Mucosa of rectum (tissue), 2 donors: Measurements from ENCODE around the gene GCLC.

Source experiments
- H3K27ac ChIP-seq, 2 donors: one replicate each; pipeline ENCODE4 v1.7.0; 2013; ENCODE audit warnings: inconsistent platforms in 2 of 2, low read depth in 2 of 2, low read length in 2 of 2
- H3K27me3 ChIP-seq, 2 donors: one replicate each; pipeline ENCODE4 v1.7.0; 2013; ENCODE audit warnings: low read length in 2 of 2; ENCODE audit not compliant: control insufficient read depth in 2 of 2, insufficient read depth in 2 of 2
- H3K36me3 ChIP-seq, 2 donors: one replicate each; pipeline ENCODE4 v1.7.0; 2013; ENCODE audit warnings: low read length in 2 of 2; ENCODE audit not compliant: control insufficient read depth in 2 of 2, insufficient read depth in 2 of 2
- H3K4me1 ChIP-seq, 2 donors: one replicate each; pipeline ENCODE4 v1.7.0; 2013; ENCODE audit warnings: low read length in 2 of 2, mild to moderate bottlenecking in 1 of 2; ENCODE audit not compliant: control insufficient read depth in 2 of 2, insufficient read depth in 2 of 2
- H3K4me3 ChIP-seq, 2 donors: one replicate each; pipeline ENCODE4 v1.7.0; 2013; ENCODE audit warnings: low read length in 2 of 2
- H3K9ac ChIP-seq, 2 donors: one replicate each; pipeline ENCODE4 v1.7.0; 2013; ENCODE audit warnings: low read length in 2 of 2, low read depth in 1 of 2, mild to moderate bottlenecking in 1 of 2
- H3K9me3 ChIP-seq, 2 donors: one replicate each; pipeline ENCODE4 v1.7.0; 2013; ENCODE audit warnings: low read length in 2 of 2; ENCODE audit not compliant: control insufficient read depth in 2 of 2
- donor health status: healthy.
- donor health status: Normal muscosa, but diverticular disease.

The GCLC gene

DNA sequence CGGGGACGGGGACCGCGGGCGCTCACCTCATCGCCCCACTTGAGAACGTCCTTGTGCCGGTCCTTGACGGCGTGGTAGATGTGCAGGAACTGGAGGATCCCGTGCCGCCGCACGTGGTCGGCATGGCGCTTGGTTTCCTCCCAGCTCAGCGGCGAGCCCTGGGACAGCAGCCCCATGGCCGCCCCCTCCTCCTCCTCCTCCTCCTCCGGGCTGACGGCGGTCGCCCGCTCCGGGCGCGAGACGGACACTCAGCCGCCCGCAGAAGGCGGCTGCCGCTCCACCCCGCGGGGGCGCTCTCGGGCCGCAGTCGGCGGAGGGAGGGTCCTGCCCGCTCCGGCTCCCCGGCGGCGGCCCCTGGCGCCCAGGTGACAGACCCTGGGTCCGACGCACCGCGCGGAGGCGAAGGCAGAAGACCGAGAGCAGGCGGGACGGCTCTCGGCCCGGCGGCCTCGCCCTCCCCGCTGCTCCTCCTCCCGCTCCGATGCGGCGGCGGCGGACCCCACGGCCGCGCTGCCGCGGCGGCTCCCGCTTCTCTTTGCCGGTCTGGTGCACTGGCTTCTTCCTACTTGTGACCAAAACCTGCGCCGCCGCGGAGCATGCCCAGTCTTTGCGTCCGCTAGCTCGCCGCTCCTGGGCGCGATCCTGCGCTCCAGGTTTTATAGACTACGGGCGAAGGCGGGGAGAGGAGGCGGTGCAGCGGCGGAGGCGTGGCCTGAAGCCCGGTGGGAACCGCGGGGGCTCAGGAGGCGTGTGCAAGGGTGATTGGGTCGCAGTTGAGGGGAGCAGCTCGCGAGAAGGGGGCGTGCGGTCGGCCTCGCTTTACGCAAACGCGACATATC, at the start of gene GCLC:
Gene GCLC, minus strand, starts transcription at position 632 of the 839 bp plus-strand sequence. Its CDS starts 456 bp downstream, at position 176.
- Histone ChIP-seq H3K27ac (peak within 1 kb of the TSS; percentile 85 to 90), H3K4me1 (peaks cover 6 to 23% of the 10 kb centered on the region in 2 donors), H3K9me3 (no peaks in the 10 kb centered on the region), H3K9ac (peak within 1 kb of the TSS; percentile 63 to 76), H3K36me3 (no peaks in the 10 kb centered on the region), H3K27me3 (no peaks in the 10 kb centered on the region), H3K4me3 (peak within 1 kb of the TSS; percentile 82 to 90)

DNA sequence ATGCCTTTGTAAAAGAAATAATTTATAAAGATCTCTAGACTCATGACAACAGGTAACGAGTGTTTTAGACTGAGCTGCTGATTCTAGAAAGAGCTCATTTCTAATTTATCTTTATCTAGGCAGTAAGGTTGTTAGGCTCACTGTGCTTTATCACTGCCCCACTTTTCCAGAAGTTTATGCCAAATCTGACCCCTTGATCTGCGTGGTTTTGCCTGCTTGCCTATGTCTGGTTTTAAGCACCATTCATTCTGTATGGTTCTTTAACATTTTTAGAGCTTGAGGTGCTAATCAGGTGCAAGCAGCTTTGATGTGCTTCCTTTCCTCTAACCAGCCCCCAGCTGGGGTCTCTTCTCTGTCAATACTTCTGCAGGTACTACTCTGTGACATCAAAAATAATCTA, 49.7 kb upstream of the GCLC start:
- H3K4me1 ChIP-seq = peaks cover 0 to 4% of the 10 kb centered on the region in 2 donors
- H3K9ac ChIP-seq = no peak overlapping the region
- no peak overlapping the region for H3K4me3 ChIP-seq
- no peaks in the 10 kb centered on the region for H3K27me3 ChIP-seq
- no peak overlapping the region for H3K27ac ChIP-seq
- no peaks in the 10 kb centered on the region for H3K36me3 ChIP-seq
- H3K9me3 ChIP-seq = no peaks in the 10 kb centered on the region

- Histone ChIP-seq H3K9me3 (no peaks in the 10 kb centered on the region), H3K27me3 (no peaks in the 10 kb centered on the region), H3K36me3 (no peaks in the 10 kb centered on the region), H3K4me3 (no peak overlapping the region), H3K4me1 (peaks cover 0 to 11% of the 10 kb centered on the region in 2 donors), H3K9ac (no peak overlapping the region), H3K27ac (no peak overlapping the region)
Measured at GRCh38 chr6:53593001-53593488, 48.1 kb upstream of the GCLC start.

GRCh38 chr6:53591873-53592272, 47.0 kb upstream of the GCLC start:
- Histone ChIP-seq H3K27ac (no peak overlapping the region), H3K9me3 (no peaks in the 10 kb centered on the region), H3K4me1 (peaks cover 0 to 11% of the 10 kb centered on the region in 2 donors), H3K27me3 (no peaks in the 10 kb centered on the region), H3K36me3 (no peaks in the 10 kb centered on the region), H3K4me3 (no peak overlapping the region), H3K9ac (no peak overlapping the region)

DNA sequence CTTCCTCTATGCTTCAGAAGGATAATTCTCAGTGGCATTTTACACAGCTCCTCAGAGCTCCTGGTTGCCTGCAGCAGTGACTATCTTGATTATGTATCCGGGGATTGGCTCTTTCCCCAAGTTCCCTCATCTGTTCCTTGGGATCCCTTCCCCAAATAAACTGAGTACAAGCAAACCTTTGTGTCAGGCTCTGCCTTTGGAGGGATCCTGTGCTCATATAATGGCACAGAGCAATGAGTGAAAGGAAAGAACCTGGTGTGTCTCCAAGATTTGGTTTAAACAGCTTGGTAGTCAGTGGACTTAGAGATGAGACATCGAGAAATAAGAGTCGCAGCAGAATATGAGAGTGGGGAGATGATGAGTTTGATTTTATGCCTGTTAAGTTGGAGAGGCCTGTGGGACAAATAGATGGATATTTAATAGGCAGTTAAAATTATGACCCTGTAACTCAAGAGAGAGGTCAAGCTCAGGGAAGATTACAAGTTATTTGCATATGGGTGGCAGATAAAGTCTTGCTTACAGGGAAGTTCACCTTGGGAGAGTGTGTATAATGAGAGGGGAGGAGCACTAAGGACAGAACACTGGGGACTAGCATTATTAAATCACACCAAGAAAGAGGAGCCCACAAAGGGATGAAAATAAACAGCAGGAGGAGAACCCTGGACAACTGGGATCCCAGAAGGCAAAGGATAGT, 44.1 kb upstream of the GCLC start:
- Histone ChIP-seq H3K36me3 (no peaks in the 10 kb centered on the region), H3K27ac (no peak overlapping the region), H3K9me3 (no peaks in the 10 kb centered on the region), H3K4me1 (peaks cover 0 to 14% of the 10 kb centered on the region in 2 donors), H3K4me3 (no peak overlapping the region), H3K9ac (no peak overlapping the region), H3K27me3 (no peaks in the 10 kb centered on the region)

DNA sequence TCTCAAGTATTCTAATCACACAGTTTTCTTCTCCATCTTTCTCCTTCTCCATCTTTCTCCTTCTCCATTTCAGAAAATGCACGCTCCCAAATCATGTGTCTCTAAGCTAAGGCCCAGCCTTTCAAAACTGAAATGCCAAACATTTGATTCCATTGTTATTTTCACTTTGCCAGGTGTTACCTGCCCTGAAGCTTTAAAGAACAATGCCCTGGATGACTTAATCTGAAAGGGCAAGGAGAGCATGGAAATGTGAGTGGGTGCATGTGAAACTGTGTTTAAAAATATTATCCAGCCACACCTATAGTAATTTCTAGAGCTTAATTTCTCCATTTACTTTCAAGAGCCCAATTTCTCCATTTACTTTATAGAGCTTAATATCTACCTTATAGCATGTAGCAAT, 42.4 kb upstream of the GCLC start:
- H3K9ac ChIP-seq = no peak overlapping the region
- no peak overlapping the region for H3K4me3 ChIP-seq
- H3K9me3 ChIP-seq = no peaks in the 10 kb centered on the region
- H3K27me3 ChIP-seq = no peaks in the 10 kb centered on the region
- H3K4me1 ChIP-seq = peaks cover 0 to 16% of the 10 kb centered on the region in 2 donors
- H3K36me3 ChIP-seq = no peaks in the 10 kb centered on the region
- no peak overlapping the region for H3K27ac ChIP-seq

DNA sequence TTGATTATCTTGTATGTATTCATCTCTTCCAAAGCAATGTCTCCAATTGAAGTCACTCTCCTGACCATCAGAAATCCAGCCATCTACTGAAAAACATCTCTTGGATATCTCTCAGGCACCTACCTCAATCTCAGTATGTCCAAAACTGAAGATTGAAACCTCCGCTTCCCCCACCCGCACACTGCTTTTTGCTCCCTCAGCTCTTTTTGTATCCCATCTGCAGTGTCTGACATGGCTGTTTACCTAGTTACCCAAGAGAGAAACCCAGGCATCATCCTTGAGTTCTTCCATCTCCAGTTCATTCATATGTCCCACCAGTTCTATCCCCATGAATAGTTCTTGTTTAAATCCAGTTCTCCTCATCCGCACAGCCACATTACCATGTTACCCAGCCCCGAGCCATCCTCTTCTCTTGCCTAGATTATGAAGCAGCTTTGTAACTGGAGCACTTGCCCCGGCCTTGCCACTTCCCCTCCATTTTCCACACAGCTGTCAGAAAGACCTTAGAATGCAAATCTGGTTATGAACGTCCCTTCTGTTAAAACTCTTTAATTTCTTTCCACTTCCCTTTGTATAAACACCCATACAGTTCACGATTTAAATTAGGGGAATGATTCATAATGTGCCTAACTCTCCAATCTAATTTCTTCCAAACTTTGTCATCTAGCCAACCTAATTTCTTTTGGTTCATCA, 40.5 kb upstream of the GCLC start:
- Histone ChIP-seq H3K27me3 (no peaks in the 10 kb centered on the region), H3K9me3 (no peaks in the 10 kb centered on the region), H3K4me1 (peaks cover 3 to 22% of the 10 kb centered on the region in 2 donors), H3K27ac (peak overlapping the region in 1 of 2 donors; percentile 13), H3K4me3 (no peak overlapping the region), H3K36me3 (no peaks in the 10 kb centered on the region), H3K9ac (no peak overlapping the region)

- H3K9me3 ChIP-seq = no peaks in the 10 kb centered on the region
- peaks cover 3 to 22% of the 10 kb centered on the region in 2 donors for H3K4me1 ChIP-seq
- no peaks in the 10 kb centered on the region for H3K36me3 ChIP-seq
- H3K27ac ChIP-seq = peak overlapping the region in 1 of 2 donors; percentile 13
- H3K4me3 ChIP-seq = no peak overlapping the region
- no peak overlapping the region for H3K9ac ChIP-seq
- no peaks in the 10 kb centered on the region for H3K27me3 ChIP-seq
Measured at GRCh38 chr6:53584726-53585125, 39.8 kb upstream of the GCLC start.

DNA sequence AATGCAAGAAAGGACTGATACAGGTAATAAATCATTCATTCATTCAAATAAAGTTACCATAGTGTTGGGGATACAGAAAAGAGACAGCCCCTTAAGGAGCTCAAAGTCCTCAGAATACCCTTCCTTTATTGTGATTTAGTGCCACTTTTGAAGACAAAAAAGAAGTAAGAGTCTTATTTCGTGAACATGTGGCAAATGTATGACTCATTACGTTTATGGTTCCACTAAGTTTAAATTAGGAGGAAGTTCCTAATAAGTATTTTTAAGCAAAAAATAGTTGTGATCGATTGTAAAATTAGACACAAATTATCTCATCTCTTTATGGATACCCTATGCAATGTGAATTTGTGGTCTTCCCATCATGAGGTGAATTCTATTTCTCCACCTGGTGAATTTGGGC, 38.5 kb upstream of the GCLC start:
- no peak overlapping the region for H3K27ac ChIP-seq
- H3K4me1 ChIP-seq = peaks cover 3 to 12% of the 10 kb centered on the region in 2 donors
- no peaks in the 10 kb centered on the region for H3K36me3 ChIP-seq
- H3K27me3 ChIP-seq = no peaks in the 10 kb centered on the region
- H3K9me3 ChIP-seq = no peaks in the 10 kb centered on the region
- H3K9ac ChIP-seq = no peak overlapping the region
- no peak overlapping the region for H3K4me3 ChIP-seq

DNA sequence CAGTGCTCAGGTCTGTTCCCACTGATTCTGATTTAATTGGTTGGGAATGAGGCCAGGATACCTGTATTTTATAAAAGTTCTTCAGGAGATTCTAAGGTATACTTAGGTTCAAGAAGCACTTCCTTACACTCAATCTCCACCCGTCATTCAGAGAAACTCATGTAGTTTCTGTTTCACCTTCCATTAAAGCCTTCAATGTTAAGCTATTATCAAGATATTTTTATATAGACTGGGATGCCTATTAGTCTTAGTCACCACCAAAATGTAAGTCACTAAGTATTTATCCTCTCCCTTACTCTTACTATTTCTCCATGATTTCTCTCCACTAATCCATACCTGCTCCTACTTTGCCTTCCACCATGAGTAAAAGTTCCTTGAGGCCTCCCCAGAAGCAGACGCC, 38.1 kb upstream of the GCLC start:
- Histone ChIP-seq H3K4me1 (peaks cover 3 to 11% of the 10 kb centered on the region in 2 donors), H3K4me3 (no peak overlapping the region), H3K27ac (no peak overlapping the region)

More for the DNA sequence above, 38.1 kb upstream of the GCLC start:
- Histone ChIP-seq H3K27me3 (no peaks in the 10 kb centered on the region), H3K9me3 (no peaks in the 10 kb centered on the region), H3K36me3 (no peaks in the 10 kb centered on the region), H3K9ac (no peak overlapping the region)
